ENCODE data around the gene ZC3H10. TPM values are rescaled to one million over a fixed set of nuclear protein-coding genes. Genes with fewer than 3 reads are reported as not detected.

ZC3H10 gene
- total and polyA plus RNA-seq, 2 of the 13 experiments (the other 11 are each of a cell fraction or from before 2014, with no cell fraction given) = 0.70 to 2.3 TPM

DNA sequence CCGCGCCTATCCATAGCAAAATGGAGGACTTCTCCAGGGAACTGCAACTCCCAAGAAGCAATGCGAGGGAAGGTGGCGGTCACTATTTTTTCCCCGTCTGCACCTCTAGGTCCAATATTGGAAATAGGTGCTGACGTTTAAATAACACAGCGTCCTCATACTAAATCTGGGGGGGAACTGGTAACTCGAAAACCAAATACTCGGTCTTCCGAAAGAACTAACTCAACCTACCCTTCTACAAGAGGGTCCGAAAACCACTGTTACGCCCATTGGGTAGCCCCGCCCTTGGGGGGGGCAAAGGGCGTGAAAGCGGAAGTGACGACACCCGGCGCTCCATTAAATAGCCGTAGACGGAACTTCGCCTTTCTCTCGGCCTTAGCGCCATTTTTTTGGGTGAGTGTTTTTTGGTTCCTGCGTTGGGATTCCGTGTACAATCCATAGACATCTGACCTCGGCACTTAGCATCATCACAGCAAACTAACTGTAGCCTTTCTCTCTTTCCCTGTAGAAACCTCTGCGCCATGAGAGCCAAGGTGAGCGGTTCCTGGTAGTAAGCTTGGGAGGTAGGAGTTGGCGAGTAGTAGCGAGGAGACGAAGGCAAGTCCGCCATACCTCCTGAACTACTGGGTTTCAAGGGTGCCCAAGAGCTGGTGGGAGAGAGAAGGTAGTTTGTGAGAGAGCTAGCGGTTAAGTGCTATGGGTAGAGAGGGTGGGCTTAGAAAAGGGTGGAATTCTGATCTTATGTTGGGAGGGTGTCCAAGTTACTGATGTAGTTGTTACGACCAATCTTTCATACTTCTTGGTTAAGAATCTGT is 1.6 kb upstream of the ZC3H10 start, which contains the start of gene RPL41 (continued):
- TF ChIP-seq, protein P1, sequence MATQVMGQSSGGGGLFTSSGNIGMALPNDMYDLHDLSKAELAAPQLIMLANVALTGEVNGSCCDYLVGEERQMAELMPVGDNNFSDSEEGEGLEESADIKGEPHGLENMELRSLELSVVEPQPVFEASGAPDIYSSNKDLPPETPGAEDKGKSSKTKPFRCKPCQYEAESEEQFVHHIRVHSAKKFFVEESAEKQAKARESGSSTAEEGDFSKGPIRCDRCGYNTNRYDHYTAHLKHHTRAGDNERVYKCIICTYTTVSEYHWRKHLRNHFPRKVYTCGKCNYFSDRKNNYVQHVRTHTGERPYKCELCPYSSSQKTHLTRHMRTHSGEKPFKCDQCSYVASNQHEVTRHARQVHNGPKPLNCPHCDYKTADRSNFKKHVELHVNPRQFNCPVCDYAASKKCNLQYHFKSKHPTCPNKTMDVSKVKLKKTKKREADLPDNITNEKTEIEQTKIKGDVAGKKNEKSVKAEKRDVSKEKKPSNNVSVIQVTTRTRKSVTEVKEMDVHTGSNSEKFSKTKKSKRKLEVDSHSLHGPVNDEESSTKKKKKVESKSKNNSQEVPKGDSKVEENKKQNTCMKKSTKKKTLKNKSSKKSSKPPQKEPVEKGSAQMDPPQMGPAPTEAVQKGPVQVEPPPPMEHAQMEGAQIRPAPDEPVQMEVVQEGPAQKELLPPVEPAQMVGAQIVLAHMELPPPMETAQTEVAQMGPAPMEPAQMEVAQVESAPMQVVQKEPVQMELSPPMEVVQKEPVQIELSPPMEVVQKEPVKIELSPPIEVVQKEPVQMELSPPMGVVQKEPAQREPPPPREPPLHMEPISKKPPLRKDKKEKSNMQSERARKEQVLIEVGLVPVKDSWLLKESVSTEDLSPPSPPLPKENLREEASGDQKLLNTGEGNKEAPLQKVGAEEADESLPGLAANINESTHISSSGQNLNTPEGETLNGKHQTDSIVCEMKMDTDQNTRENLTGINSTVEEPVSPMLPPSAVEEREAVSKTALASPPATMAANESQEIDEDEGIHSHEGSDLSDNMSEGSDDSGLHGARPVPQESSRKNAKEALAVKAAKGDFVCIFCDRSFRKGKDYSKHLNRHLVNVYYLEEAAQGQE (IDR thresholded peaks at IDR 0.05; ENCODE audit: borderline replicate concordance in 1 of 2, low read depth in 1 of 2, low read length in 2 of 2) = peak in 1 of 2 experiments; percentile 59; a peak in 2 of 4 replicates
- TF ChIP-seq MBD4 (IDR thresholded peaks at IDR 0.05; ENCODE audit: borderline replicate concordance, low read length) = peak; percentile 62; the same call in 1 of the 2 replicates
- 0 out of 2 replicates have a peak, but pooled peaks have one; percentile 24 for TF ChIP-seq ZNF629 (CRISPR knock-in tag; conservative IDR thresholded peaks at IDR 0.05)
- peak; percentile 49; the same call in 1 of the 2 replicates for TF ChIP-seq BRCA1 (CRISPR knock-in tag; IDR thresholded peaks at IDR 0.05)
- no peak for TF ChIP-seq JUNB (CRISPR knock-in tag; IDR thresholded peaks at IDR 0.05; ENCODE audit: borderline replicate concordance)
- peak; percentile 68 for TF ChIP-seq HCFC1 (IDR thresholded peaks at IDR 0.05; ENCODE audit: low read depth, low read length)
- peak; percentile 86 for TF ChIP-seq SIN3A (IDR thresholded peaks at IDR 0.05; ENCODE audit: borderline replicate concordance, low read depth, low read length)
- TF ChIP-seq HHEX (CRISPR knock-in tag; IDR thresholded peaks at IDR 0.05) = no peak
- TF ChIP-seq GTF2F1 (IDR thresholded peaks at IDR 0.05; ENCODE audit: low read length) = peak; percentile 80; the same call in 1 of the 2 replicates
- TF ChIP-seq POGZ (CRISPR knock-in tag; IDR thresholded peaks at IDR 0.05) = peak; percentile 50; the same call in 1 of the 2 replicates
- peak; percentile 51; the same call in 1 of the 2 replicates for TF ChIP-seq RXRB (CRISPR knock-in tag; IDR thresholded peaks at IDR 0.05; ENCODE audit: borderline replicate concordance)
- TF ChIP-seq ZBTB21 (CRISPR knock-in tag; IDR thresholded peaks at IDR 0.05) = peak; percentile 76
- TF ChIP-seq ZNF550 (CRISPR knock-in tag; IDR thresholded peaks at IDR 0.05; ENCODE audit: borderline replicate concordance) = no peak
- TF ChIP-seq RBM39 (IDR thresholded peaks at IDR 0.05; ENCODE audit: low read depth, low read length, poor library complexity, severe bottlenecking) = peak; percentile 31
- TF ChIP-seq ZNF788 (CRISPR knock-in tag; IDR thresholded peaks at IDR 0.05; ENCODE audit: borderline replicate concordance) = peak; percentile 42; the same call in 1 of the 2 replicates
- peak; percentile 99 to 100 for TF ChIP-seq POLR2A (IDR thresholded peaks at IDR 0.05; ENCODE audit: insufficient read depth in 1 of 2, low read depth in 2 of 2, low read length in 2 of 2)
- TF ChIP-seq ZEB1 (IDR thresholded peaks at IDR 0.05; ENCODE audit: insufficient replicate concordance, low read depth) = peak; percentile 73
- TF ChIP-seq SPEN (CRISPR knock-in tag; IDR thresholded peaks at IDR 0.05; ENCODE audit: low read depth) = peak; percentile 83; the same call in 1 of the 2 replicates
- TF ChIP-seq, protein P2, sequence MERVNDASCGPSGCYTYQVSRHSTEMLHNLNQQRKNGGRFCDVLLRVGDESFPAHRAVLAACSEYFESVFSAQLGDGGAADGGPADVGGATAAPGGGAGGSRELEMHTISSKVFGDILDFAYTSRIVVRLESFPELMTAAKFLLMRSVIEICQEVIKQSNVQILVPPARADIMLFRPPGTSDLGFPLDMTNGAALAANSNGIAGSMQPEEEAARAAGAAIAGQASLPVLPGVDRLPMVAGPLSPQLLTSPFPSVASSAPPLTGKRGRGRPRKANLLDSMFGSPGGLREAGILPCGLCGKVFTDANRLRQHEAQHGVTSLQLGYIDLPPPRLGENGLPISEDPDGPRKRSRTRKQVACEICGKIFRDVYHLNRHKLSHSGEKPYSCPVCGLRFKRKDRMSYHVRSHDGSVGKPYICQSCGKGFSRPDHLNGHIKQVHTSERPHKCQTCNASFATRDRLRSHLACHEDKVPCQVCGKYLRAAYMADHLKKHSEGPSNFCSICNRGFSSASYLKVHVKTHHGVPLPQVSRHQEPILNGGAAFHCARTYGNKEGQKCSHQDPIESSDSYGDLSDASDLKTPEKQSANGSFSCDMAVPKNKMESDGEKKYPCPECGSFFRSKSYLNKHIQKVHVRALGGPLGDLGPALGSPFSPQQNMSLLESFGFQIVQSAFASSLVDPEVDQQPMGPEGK (CRISPR knock-in tag; IDR thresholded peaks at IDR 0.05) = peak; percentile 88
- TF ChIP-seq, protein P3, sequence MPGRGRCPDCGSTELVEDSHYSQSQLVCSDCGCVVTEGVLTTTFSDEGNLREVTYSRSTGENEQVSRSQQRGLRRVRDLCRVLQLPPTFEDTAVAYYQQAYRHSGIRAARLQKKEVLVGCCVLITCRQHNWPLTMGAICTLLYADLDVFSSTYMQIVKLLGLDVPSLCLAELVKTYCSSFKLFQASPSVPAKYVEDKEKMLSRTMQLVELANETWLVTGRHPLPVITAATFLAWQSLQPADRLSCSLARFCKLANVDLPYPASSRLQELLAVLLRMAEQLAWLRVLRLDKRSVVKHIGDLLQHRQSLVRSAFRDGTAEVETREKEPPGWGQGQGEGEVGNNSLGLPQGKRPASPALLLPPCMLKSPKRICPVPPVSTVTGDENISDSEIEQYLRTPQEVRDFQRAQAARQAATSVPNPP (CRISPR knock-in tag; IDR thresholded peaks at IDR 0.05) = 0 out of 2 replicates have a peak, but pooled peaks have one; percentile 27
- TF ChIP-seq PPARG (CRISPR knock-in tag; conservative IDR thresholded peaks at IDR 0.05) = 0 out of 2 replicates have a peak, but pooled peaks have one; percentile 68
- TF ChIP-seq, protein P4, sequence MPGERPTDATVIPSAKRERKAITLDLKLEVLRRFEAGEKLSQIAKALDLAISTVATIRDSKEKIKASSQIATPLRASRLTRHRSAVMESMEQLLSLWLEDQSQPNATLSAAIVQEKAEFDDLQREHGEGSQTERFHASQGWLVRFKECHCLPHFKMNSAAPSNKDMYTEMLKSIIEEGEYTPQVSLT (CRISPR knock-in tag; IDR thresholded peaks at IDR 0.05; ENCODE audit: borderline replicate concordance, low read depth) = 0 out of 2 replicates have a peak, but pooled peaks have one; percentile 50

Data from HepG2 (cell line).